Kidney (tissue), 14 donors: ENCODE data around the gene FBXO5. TPM values are rescaled to one million over a fixed set of nuclear protein-coding genes. Genes with fewer than 3 reads are reported as not detected.

Experiments used
- DNase-seq, 5 donors: peaks; one replicate each; pipeline ENCODE4 v3.0.0-alpha.2; 2013 to 2020
- FAIRE-seq: peaks from 2 replicates; lab custom pipeline; 2012; peaks lifted over from hg19 to GRCh38; lab: Jason Lieb, UNC
- H3K27ac ChIP-seq, 2 donors: one replicate each; pipeline ENCODE4 v1.7.0; 2013; ENCODE audit warnings: low read depth in 2 of 2, low read length in 2 of 2, inconsistent platforms in 1 of 2
- H3K27me3 ChIP-seq: one replicate; pipeline ENCODE4 v1.7.1; 2013; ENCODE audit warnings: low read length, inconsistent platforms; ENCODE audit not compliant: control insufficient read depth, insufficient read depth
- H3K36me3 ChIP-seq, 3 donors: one replicate each; pipeline versions ENCODE4 v1.7.0 to v1.7.1; 2013; ENCODE audit warnings: low read length in 3 of 3, control low read depth in 1 of 3, inconsistent platforms in 1 of 3; ENCODE audit not compliant: insufficient read depth in 3 of 3, control insufficient read depth in 2 of 3
- H3K4me1 ChIP-seq, 3 donors: one replicate each; pipeline versions ENCODE4 v1.7.0 to v1.7.1; 2013; ENCODE audit warnings: low read length in 3 of 3, inconsistent platforms in 1 of 3, low read depth in 1 of 3; ENCODE audit not compliant: control insufficient read depth in 2 of 3, insufficient read depth in 2 of 3
- H3K4me3 ChIP-seq, 3 donors: one replicate each; pipeline versions ENCODE4 v1.7.0 to v1.8.1; 2013; ENCODE audit warnings: low read length in 3 of 3, control low read depth in 1 of 3, inconsistent platforms in 1 of 3
- H3K9ac ChIP-seq, 3 donors: one replicate each; pipeline versions ENCODE4 v1.7.0 to v1.7.1; 2013; ENCODE audit warnings: low read length in 3 of 3, control low read depth in 1 of 3, inconsistent platforms in 1 of 3
- H3K9me3 ChIP-seq, 3 donors: one replicate each; pipeline versions ENCODE4 v1.7.0 to v1.7.1; 2013; ENCODE audit warnings: low read length in 3 of 3, control low read depth in 1 of 3, inconsistent platforms in 1 of 3; ENCODE audit not compliant: control insufficient read depth in 2 of 3, insufficient read depth in 1 of 3
- intact Hi-C: fragments of 100-400 bp; cut with DNase I; formaldehyde crosslinking; loops from one replicate; pipeline ENCODE4 v1.11.1; 2022
- polyA plus RNA-seq: library from polyadenylated mRNA; stranded (reverse); fragments of 350-450 nt; fragmentation: Illumina TruSeq; extraction: RNeasy Lipid Tissue Mini Kit (QIAGEN cat#74804); gene quantifications from one replicate; pipeline ENCODE4 v1.2.3, GENCODE V29; 2014; ENCODE audit warnings: low read depth, low replicate concordance; ENCODE audit not compliant: insufficient read depth
- total RNA-seq: library from RNA; stranded (reverse); fragmentation: NEBNext Ultra II Directional; extraction: Animal tissue kit (Norgen Biotek cat#: 25700); gene quantifications from one replicate; pipeline ENCODE4 v1.2.1, GENCODE V29; 2021
- TF ChIP-seq, protein P1 (sequence below): IDR thresholded peaks from 3 replicates; pipeline ENCODE4 v1.5.1; 2012; ENCODE audit warnings: mild to moderate bottlenecking, moderate library complexity, borderline replicate concordance; ENCODE audit not compliant: insufficient read depth; ENCODE audit errors: extremely low read depth
- donor health status: control.
- donor health status: control.
- donor health status: control.
- donor health status: control.
- donor health status: control.
- donor health status: DM: yes; HTN: yes; CAD: no.
- donor health status: Normal renal cell carcinoma (clear cell type).

FBXO5 gene
- total and polyA plus RNA-seq, 2 donors from 2014 or later = 1.8 to 4.5 TPM

DNA sequence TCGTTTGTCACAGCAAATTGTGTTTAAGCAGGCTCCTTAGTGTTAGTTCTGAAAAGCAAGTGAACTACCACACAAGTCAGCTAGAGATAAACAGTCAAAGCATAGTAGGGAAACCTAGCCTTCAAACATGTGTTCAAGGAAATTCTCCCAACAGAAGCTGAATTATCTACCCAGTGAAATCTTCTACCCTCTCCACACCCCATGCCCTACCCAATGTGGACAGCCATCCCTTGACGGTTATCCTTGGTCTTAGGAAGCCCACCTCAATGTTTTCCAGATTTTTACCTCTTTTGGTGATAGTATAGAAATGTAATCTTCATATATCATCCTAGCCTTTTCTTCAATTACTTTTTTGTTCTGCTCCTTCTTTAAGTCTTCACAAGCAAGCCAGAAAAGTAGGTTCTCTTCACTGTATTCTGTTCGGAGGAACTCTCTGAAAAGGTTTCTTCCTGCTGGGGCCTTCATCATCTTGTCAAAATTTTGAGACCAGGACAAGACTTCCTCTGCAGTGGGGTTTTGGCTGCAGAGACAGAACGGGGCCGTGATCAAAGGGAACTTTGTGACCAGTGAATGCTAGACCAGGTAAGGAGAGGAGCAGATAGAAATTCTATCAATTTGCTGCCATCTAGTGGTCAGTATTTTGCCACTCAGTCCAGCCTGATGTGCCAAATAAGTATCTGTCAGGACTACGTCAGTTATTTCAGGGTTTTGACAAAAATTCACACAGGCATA, 41.3 kb upstream of the FBXO5 start:
- TF ChIP-seq, protein P1, sequence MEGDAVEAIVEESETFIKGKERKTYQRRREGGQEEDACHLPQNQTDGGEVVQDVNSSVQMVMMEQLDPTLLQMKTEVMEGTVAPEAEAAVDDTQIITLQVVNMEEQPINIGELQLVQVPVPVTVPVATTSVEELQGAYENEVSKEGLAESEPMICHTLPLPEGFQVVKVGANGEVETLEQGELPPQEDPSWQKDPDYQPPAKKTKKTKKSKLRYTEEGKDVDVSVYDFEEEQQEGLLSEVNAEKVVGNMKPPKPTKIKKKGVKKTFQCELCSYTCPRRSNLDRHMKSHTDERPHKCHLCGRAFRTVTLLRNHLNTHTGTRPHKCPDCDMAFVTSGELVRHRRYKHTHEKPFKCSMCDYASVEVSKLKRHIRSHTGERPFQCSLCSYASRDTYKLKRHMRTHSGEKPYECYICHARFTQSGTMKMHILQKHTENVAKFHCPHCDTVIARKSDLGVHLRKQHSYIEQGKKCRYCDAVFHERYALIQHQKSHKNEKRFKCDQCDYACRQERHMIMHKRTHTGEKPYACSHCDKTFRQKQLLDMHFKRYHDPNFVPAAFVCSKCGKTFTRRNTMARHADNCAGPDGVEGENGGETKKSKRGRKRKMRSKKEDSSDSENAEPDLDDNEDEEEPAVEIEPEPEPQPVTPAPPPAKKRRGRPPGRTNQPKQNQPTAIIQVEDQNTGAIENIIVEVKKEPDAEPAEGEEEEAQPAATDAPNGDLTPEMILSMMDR = peak; percentile 78
- H3K9ac ChIP-seq = no peak overlapping the region
- no peak overlapping the region for H3K4me3 ChIP-seq
- H3K27ac ChIP-seq = no peak overlapping the region
- H3K4me1 ChIP-seq = peaks cover 0 to 3% (median 0%) of the 10 kb centered on the region in 3 donors
- H3K27me3 ChIP-seq = no peaks in the 10 kb centered on the region
- intact Hi-C loops = no loop called here
- no peaks in the 10 kb centered on the region for H3K36me3 ChIP-seq
- FAIRE-seq (no peak), DNase-seq (peak in 3 of 5 donors; percentile 46 to 72 (median 65))
- H3K9me3 ChIP-seq = no peaks in the 10 kb centered on the region

DNA sequence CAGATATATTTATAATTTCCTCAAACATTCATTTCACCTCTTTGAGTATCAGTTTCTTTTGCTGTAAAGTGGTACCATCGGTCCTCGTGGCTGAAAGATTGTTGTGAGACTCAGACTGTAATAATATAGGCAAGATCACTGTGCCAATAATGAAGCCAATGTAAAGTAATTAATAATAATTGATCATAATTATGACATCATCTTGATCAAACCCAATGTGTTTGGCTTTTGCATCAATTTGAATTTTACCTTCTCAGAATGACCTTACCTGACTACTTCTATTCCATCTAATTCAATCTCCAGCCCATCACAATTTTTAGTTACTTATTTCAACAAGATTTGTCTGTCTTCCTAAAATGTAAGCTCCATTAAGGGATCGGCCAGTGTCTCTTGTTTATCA, 35.5 kb upstream of the FBXO5 start:
- Histone ChIP-seq H3K9ac (no peak overlapping the region), H3K9me3 (no peaks in the 10 kb centered on the region), H3K4me3 (no peak overlapping the region), H3K36me3 (no peaks in the 10 kb centered on the region), H3K4me1 (no peaks in the 10 kb centered on the region), H3K27ac (no peak overlapping the region), H3K27me3 (no peaks in the 10 kb centered on the region)
- intact Hi-C loops = no loop called here
- DNase-seq (no peak), FAIRE-seq (no peak)
- TF ChIP-seq, protein P1 = no peak

DNA sequence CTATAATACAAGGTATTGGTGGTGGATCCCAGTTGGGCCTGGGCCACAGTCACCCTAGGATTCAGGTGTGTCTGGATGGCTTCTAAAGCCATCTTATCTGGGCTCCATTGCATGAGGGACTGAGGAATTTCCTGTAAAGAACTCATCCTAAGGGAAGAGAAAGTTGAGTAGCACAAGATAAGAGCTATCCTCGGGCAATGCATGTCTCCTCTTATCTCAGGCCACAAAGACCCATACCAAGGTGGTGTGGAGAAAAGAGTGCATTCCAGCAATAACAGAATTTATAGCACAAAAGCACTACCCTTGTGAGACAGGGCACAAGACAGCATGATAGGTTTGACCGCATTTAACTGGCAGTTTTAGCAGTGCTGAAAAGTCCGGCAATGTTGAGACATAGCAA, 34.0 kb upstream of the FBXO5 start:
- Histone ChIP-seq H3K27me3 (no peaks in the 10 kb centered on the region), H3K9ac (no peak overlapping the region), H3K4me1 (no peaks in the 10 kb centered on the region), H3K9me3 (no peaks in the 10 kb centered on the region), H3K36me3 (no peaks in the 10 kb centered on the region), H3K27ac (no peak overlapping the region), H3K4me3 (no peak overlapping the region)
- FAIRE-seq (no peak), DNase-seq (no peak)
- TF ChIP-seq, protein P1 = no peak
- intact Hi-C loops = no loop called here
